GM18511 (cell line): ENCODE data around the gene LITAFD.
"Not testable (repeated sequence)": the region's sequence is repeated elsewhere in the genome, so short reads cannot be mapped to it uniquely, and the experiment has no call there.

Experiments used
- ATAC-seq: cut with Tn5 transposase; IDR thresholded peaks from one replicate; pipeline ENCODE4 v1.9.1; 2021; ENCODE audit warnings: mild to moderate bottlenecking, moderate library complexity; ENCODE audit not compliant: unreplicated experiment

Gene LITAFD

DNA sequence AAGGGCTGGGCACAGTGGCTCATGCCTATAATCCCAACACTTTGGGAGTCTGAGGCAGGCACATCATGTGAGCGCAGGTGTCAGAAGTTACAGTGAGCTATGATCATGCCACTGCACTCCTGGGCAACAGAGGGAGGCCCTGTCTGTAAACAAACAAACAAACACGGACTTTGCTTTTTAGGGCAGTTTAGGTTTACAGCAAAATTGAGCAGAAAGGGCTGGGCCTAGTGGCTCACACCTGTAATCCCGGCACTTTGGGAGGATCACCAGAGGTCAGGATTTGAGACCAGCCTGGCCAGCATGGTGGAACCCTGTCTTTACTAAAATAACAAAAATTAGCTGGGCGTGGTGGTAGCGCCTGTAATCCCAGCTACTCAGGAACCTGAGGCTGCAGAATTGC, 10.1 kb upstream of the LITAFD start:
- no peak for ATAC-seq

DNA sequence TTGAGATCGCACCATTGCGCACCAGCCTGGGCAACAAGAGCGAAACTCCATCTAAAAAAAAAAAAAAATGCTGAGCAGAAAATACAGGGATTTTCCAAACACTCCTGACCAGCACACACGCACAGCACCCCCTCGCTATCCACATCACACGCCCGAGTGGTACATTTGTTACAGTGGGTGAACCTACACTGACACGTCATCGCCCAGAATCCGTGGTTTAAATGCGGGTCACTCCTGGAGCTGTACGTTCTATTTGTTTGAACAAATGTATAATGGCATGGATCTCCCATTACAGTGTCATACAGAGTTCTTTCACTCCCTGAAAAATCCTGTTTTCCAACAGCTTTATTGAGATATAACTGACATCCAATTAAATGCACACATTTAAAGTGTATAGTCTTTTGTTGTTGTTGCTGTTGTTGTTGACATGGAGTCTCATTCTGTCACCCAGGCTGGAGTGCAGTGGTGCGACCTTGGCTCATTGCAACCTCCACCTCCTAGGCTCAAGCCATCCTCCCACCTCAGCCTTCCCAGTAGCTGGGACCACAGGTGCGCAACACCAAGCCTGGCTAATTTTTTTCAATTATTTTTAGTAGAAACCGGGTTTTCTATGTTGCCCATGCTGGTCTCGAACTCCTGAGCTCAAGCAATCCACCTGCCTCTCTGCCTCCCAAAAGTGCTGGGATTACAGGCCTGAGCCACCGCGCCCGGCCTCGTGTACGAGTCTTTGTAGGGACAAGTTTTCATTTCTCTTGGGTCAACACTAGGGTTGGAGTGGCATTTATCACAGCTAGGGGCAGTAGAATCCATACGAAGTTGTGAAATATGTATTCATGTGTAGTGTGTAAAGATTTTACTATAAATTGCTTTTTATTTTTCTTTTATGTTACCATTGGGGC, 8.9 kb upstream of the LITAFD start:
- no peak for ATAC-seq

DNA sequence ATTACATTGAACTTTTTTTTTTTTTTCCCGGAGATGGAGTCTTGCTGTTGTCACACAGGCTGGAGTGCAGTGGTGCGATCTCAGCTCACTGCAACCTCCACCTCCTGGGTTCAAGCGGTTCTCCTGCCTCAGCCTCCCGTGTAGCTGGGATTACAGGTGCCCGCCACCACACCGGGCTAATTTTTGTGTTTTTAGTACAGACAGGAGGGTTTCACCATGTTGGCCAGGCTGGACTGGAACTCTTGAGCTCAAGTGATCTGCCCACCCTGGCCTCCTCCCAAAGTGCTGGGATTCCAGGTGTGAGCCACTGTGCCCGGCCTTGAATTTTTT, 8.3 kb upstream of the LITAFD start:
- ATAC-seq, result not testable (repeated sequence)

DNA sequence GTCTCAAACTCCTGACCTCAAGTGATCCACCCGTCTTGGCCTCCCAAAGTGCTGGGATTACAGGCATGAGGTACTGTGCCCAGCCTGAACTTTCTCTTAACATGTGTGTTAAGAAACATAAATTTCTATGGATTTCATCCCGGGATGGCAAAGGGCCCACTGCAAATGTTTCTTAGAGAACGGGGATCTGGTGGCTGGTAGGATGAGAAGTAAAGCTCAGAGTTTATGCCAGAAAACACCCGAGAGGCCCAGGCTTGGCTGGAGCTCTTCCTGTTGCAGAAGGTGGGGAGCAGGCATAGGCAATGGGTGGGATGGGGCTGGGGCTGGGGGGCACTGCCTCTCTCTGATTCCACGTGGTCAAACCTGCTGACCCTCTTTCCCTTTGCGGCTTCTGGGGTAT, 7.8 kb upstream of the LITAFD start:
- no peak for ATAC-seq

DNA sequence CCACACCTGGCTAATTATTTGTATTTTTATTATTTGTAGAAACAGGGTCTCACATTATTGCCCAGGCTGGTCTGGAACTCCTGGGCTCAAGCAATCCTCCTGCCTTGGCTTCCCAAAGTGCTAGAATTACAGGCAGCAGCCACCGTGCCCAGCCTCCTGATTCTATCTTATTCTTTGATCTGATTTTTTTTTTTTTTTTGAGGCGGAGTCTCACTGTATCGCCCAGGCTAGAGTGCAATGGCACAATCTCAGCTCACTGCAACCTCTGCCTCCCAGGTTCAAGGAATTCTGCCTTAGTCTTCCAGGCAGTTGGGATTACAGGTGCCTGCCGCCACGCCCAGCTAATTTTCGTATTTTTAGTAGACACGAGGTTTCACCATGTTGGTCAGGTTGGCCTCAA, 6.8 kb upstream of the LITAFD start:
- ATAC-seq, result not testable (repeated sequence)

DNA sequence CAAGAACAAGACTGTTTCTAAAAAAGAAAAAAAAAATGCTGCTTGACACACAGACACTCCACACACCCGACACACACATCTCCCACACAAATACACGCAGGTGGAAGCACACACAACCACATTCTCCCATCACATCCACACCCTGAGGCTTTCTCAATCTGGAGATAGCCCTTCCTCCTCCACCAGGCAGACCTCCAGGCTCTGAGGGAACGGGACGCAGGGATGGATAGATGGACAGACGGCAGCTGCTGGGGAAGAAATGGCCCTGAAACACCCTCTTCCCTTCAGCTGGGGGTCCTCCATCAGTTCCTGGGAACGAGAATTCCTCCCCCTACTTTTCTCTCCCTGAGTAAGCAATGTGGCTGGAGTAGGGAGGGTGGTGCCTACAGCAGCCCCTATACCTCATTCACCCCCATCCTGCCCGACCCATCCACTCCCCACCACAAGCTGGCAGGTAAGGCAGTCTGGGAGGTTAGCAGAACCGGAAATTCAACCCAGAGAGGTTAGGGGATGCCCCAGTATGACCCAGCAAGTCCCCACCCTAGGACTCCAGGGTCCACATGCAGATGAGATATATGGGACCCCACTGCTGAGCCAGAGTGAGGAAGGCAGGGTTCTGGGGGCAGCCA, 4.1 kb upstream of the LITAFD start:
- no peak for ATAC-seq

DNA sequence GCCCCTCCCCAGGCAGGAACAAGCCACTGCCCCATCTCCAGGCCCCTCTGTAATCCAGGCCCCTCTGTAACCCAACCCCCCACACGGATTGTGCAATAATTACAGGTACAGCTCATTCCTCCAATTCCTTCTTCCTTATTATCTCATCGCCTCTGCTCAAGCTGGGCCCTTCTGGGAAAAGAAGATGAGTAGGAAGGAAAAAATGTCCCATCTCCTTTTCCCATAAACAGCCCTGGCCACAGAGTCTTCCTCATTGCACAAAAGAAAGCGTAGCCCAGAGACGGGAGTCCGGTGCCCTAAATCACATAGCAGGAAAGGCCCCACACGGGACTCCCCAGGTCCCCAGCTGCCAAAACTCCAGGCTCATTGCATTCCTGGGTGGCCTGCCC, 3.6 kb upstream of the LITAFD start:
- ATAC-seq, result no peak

DNA sequence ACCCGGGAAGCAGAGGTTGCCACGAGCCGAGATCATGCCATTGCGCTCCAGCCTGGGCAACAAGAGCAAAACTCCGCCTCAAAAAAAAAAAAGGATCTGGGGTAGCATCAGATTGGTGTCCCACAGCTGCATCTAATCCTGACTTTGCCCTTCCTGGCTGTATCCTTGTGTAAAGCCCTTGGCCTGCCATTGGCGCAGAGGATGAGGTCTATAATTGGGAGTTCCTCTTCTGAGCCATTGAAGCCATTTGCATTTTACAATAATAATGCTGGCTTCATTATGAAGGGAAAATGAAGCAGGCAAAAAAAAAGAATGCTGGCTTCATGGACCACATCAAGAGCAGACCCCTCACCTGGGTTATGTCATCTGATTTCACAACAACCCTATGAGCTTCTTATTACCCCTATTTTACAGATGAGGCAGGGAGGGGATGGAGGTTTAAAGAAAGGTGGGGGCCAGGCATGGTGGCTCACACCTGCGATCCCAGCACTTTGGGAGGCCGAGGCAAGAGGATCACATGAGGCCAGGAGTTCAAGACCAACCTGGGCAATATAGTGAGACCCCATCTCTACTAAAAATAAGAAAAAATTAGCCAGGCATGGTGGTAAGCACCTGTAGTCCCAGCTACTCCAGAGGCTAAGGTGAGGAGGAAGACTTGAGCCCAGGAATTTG, 1.2 kb upstream of the LITAFD start:
- no peak for ATAC-seq

DNA sequence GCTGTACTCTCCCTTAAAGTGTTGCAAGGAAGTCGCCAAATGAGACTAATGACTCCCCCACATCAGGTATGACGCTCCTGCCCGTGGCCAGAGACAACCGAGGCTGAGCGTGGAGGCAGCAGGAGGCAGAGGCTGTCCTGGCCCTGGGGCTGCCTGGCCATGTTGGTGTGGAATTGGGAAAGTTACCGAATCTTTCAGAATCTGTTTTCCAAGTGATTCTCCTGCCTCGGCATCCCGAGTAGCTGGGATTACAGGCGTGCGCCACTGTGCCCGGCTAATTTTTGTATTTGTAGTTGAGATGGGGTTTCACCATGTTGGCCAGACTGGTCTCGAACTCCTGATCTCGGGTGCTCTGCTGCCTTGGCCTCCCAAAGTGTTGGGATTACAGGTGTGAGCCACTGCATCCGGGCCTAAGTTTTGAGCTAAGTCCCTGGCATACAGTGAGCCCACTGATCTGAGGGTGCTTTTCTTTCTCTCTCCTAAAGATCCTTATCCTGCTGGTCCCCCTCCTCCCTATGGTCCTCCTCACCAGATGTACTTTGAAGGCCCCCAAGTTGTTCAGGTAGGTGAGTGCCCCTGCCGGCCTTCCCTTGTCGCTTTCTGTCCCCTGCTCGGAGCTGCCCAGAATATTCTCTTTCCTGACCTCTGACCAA, 700 bp downstream of the LITAFD start:
- ATAC-seq, result no peak

DNA sequence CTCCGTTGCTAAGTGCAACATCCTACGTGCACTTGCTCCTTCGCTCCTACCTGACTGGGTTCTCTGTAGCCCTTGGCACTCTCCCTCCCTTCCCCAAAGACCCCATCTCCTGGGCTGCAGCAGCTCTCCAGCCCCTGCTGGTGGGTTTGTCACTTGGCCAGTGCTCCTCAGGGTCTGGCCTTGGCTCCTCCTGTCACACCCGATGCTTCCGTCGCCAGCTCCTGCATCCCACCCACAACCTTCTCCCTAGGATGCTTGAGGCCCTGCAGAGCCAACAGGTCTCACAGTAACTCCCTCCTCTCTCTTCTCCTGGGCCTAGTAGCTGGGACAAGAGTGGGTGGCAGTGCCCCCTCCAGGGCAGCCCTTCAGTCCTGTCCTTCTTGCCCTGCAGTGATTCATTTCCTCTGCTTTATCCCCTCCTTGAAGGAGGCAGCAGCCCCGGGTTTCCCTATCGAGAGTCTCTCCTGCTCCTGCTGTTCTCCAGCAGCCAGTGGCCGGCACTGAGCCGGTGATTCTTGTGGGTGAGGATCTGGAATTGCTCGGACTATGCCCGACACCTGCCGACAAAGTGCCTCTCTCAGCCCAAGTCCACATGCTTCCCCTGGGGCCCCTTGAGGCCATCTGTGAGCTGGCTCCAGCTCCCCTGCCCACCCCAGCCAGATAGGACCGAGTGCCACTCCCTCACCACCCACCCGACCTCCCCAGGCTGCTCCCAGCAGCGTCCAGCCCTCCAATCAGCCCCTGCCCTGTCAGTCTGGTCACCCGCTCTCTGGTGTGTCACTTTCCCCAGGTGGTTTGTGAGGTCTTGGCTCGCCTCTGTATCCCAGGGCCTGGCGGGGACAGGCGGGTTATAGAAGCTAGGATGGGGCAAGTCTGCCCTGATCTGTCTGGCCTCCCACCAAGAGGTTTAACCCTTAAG, 3.8 kb downstream of the LITAFD start:
- ATAC-seq, result no peak

DNA sequence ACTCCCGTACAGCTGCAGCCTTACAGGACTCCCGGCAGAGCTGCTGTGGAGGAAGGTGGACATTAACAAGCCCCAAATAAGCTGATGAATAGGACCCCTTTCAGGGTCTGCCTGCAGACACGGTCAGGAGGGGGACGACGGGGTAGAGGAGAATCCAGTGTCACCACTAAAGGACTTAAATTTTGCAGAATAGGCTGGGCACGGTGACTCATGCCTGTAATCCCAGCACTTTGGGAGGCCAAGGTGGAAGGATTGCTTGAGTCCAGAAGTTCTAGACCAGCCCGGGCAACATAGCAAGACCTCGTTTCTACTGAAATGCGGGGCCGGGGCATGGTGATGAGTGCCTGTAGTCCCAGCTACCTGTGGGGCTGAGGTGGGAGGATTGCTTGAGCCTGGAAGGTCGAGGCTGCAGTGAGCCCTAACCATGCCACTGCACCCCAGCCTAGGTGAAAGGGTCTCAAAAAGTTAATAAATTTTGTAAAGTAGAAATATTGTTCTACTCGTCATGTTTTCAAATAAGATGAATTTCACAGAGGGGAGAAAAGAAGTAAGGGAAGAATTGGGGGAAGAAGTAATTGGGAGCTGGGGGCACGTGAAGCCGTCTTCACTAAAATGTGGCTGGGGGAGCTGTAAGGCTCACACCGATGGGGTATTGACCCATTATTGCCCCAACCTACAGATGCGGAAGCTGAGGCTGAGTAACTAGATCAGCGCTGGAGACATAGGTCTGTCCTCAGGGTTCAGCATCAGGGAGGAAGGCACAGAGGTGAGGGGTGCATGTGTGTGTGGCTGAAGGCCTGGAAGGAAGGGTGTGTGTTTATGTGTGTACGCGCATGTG, 4.7 kb downstream of the LITAFD start:
- ATAC-seq, result no peak

DNA sequence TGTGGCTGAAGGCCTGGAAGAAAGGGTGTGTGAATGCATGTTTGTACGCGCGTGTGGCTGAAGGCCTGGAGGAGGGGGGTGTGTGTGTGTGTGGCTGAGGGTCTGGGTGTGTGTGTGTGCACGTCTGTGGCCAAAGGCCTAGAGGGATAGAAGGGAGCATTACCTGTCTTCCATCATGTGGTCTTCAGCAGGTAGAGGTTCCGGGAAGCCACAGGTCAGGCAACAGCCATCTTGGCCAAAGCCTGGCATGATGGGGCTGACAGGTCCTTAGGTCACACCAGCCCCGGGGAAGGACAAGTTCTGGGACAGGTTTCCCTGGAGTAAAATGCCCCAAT, 5.2 kb downstream of the LITAFD start:
- ATAC-seq, result no peak

DNA sequence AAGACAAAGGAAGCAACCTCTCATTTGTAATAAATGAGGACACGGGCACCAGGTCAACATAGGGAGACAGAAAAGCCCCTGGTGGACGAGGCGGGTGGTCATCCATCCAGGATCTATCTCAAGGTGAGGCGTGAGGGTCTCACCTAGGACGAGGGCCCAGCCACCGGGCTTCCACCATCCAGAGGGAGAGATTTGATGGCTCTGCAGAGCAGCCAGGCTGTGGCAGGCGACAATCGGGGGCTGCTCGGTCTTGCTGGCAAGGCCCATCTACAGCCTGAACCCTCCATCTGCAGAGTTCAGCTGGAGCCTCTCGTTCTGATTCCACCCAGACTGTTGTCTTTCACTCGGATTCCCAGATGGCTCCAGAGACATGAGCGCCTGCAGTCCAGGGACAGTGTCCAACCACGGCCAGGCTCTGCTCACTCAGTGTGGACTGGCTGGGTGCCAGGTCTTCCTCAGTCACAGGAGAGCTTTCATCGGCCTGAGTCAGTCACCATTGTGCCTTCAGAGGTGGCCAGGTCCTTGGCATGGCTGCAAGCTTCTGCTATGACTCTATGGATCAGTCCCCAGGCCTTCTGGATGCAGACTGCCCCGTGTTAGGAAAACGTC, 5.9 kb downstream of the LITAFD start:
- ATAC-seq, result no peak

DNA sequence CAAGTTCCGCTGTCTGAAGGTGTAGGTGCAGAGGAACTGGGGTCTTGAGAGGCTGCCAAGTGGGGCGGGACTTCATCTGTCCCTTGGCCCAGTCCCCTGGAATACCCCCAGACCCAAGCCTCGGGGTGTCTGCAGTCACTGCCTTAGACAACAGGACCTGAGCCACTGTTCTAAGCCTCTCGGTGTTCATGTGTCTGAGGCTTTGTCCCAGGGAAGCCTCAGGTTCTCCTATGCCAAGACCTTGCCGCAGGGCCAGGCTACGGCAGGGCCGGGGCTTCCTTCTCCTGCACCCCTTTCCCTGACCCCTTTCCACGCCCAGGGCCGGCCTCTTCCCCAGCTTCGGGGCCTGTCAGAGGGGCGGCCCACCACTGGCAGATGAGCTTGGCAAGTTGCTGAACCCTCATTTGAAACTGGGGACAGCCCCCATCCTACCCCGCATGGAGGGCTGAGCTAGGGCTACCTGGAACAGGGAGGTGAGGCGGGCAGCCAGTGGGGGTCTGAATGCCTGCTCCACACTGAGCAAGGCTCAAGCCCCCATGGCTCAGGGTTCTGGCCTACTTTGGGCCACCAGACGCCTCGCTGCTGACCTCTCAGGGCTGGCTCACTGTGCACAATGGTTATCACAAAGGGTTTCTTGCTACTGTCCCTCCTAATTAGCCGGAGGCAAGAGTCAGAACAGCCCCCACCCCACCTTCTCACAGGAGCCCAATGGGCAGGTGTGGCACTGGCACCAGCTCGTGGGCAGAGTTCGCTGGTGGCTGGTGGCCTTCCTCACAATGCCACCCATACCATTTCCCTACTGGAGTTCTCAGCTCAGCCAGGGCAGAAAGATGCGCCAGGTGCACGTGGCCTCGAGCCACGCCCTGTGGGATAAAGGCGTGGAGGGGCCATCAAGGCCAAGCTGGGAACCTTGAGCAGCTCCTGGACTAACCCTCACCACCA, 7.1 kb downstream of the LITAFD start:
- no peak for ATAC-seq

DNA sequence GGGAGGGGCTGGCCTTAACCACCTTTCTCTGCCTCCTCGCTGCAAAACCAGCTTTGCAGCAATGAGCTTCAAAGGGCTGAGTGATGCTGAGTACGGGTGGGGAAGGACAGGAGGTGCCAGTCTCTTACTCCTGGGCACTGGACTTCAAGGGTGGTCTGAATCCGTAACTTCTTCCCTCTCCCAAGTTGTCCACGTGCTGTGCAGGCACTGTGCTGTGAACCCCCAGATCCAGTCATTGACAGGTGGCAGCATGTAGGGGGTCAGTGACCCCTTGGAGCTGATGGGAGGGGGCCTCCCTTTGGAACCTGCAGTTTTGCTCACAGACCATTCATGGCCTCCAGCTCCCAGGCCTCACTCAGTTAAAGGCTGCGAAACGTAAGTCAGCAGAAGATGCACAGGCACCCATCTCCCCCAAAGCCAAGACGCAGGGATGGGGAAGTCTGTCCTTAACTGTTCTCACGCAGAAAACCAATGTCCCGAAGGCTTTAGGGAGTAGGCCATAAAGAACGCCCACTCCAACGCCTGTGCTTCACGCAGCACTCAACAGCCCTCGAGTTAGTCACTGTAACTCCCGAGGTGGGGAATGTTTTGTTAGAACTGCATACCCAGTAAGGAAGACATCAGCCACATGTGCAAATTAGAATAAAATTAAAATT, 7.9 kb downstream of the LITAFD start:
- ATAC-seq, result no peak

DNA sequence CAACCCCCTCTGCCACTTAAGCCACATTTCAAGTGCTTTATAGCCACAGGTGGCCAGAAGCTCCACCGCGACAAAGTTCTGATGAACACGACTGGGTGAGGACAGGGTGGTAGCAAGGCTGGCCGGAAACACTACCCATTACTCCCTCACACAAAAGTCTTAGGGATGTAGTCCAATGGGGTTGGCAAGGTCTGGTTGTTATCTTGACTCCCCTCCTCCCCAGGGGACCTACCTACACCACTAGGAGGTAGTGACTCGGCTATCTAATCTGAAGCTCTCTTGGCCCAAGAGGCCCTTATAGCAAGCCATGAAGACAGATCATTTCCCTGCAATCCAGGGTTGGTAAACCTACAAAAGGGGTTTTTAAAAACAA, 8.4 kb downstream of the LITAFD start:
- ATAC-seq, result no peak

DNA sequence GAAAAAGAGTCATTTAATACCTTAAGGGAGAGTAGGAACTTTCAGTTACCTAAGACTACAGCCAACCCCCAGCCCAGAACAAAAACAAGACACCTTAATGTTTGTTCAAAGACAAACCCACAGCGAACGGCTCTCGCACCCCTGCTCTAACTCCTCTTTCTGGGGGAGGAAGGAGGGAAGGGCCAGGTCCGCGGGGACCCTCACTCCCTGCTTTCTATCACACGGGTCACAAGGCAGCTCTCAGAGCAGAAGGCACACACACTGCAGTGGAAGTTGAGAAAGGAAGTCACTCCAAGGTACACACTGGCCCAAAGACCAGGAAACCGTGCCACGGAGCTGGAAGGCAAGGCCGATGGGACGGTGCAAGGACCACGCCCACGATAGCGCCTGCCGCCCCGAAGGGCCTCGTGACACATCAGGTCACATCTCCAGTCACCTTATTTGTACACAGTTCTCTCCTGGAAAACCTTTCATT, 10.0 kb downstream of the LITAFD start:
- ATAC-seq, result peak; percentile 35

DNA sequence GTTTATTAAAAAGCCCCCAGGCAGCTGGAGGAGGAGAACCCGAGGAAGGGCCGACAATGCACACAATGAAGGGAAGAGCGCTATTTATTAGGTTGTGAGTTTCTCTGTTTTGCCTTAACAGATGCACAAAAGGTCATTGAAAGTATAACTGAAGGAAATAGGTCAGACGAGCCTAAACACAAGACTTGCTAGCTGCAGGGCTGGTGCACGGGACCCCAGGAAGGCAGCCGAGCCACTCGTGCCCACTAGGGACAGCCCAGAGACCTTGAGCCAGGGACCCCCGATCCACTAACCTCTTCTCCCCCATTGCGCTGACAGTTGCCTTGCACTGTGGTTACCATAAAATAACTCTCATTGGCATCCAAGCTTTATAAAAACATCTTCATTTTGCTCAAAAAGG, 11.3 kb downstream of the LITAFD start:
- ATAC-seq, result no peak
